Daoy (cell line): ENCODE data around the gene HCFC1. TPM values are rescaled to one million over a fixed set of nuclear protein-coding genes. Genes with fewer than 3 reads are reported as not detected.

ENCODE experiments used
- DNase-seq: peaks from one replicate; pipeline ENCODE4 v3.0.0-alpha.2; 2015; ENCODE audit warnings: low read depth
- total RNA-seq: library from RNA; depleted of rRNA; stranded (reverse); fragments of >200 nt; shearing (Covaris generic); gene quantifications from 2 replicates; pipeline ENCODE4 v1.2.3, GENCODE V29; 2014

HCFC1 gene
- total RNA-seq, 1 experiment from 2014 or later, result 38.1 TPM

- no peak for DNase-seq
Measured at GRCh38 chrX:153974003-153974725, 2.5 kb upstream of the HCFC1 start.

DNA sequence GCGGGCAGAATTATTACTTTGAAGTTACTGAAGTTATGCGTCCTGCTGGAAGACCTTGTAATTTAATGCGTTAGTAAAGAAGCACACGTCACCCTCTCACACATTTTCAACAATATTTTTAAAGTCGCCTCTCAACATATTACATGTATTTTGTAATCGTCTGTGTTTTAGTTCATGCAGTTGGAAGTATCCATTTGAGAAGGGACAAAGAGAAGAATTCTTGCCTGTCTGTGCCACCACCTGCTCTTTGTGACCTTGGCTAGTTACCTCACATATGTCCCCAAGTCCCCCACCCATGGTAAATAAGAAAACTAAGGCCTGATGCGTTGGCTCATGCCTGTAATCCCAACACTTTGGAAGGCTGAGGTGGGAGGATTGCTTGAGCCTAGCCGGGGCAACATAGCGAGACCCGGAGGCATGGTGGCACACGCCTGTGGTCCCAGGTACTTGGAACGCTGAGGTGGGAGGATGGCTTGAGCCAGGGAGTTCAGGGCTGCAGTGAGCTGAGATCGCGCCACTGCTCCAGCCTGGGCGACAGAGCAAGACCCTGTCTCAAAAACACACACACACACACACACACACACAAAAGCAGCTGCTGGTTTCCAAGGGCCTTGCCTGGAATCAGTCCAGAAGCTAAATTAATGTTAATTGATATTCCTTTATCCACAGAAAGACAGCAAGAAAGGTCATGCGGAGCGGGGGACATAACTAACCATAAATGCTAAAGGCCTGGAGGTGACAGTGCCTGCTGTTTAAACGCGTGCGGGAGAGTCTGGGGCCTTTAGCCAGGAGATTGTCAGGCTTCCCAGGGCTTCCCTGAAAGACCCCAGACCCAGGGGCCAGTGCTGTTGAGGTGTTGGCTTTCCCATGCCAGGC, 1.7 kb upstream of the HCFC1 start:
- DNase-seq, result no peak

DNA sequence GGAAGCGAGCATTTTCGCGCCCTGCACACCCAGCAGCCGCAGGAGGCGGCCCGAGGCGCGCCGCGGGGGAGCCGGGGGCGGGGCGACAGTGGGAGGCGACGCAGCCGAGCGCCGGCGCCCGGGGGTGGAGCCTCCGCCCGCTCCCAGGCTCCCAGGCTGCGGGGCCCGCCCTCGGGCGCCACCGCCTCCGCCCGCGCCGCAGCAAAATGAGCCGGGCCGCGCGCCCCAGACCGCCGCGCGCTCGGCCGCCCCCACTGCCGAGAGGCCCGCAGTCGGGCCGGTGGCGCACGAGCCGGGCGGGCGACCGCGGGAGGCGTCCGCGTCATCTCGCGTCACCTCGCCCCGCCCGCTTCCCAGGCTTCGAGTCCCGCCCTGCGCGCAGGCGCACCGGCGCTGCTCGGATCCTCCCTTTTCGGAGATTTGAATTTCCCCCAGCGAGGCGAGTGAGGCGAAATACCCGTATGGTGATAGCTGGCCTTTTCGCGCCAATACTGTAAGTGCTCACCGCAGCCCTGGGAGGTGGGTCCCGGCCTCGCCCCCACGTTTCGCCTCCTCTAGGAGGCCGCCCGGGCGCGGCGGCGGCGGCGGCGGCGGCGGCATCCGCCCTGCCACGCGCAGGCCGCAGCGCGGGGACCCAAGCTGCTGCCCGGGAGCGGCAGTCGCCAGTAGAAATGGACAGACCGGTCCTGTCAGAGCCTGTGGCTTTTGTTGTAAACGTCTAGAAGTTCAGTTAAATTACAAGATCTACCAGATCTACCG, 929 bp upstream of the HCFC1 start, which contains the start of gene TMEM187:
Gene TMEM187, plus strand, starts transcription at position 387 of the 759 bp plus-strand sequence. CDS start 9,309 bp downstream, outside the sequence.
- DNase-seq, result peak; percentile 92

DNA sequence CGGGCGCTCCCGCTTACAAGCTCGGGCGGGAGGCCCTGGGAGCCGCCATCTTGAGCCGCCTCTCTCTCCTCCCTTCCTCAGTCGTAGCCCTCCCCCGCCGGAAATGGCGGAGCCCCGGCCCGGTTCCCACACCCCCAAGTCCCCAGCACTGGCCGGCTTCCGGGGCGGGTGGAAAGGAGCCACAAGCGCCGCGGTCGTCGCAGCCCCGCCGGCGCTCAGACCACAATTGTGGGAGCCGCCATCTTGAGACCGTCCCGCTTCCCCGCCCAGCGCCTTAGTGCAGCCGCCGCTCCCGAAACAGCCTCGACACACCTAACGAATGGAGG, 531 bp downstream of the HCFC1 start:
- DNase-seq, result peak; percentile 87

GRCh38 chrX:153970357-153971123, 1.1 kb downstream of the HCFC1 start:
- peak; percentile 50 for DNase-seq

DNA sequence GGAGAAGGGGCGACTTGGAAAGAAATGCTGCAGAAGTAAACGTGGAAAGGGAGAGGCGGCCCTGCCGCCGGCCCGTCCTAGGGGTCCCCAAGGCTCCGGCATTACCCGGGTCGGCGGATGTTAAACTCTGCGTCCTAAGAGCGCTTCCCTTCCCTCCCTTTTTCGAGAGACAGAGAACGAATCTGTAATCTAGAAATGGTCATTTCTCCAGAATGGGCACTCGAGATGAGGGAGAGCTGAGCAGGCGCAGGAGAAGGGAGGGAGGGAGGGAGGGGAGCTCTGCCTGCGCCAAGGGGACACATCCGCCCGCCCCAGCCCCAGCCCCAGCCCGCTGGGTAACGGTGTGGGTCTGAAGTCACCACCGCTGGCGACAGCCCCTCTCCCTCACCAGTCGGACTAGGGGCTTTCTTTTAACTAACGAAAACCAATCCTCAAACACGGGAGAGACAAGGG, 1.7 kb downstream of the HCFC1 start:
- DNase-seq, result no peak

DNA sequence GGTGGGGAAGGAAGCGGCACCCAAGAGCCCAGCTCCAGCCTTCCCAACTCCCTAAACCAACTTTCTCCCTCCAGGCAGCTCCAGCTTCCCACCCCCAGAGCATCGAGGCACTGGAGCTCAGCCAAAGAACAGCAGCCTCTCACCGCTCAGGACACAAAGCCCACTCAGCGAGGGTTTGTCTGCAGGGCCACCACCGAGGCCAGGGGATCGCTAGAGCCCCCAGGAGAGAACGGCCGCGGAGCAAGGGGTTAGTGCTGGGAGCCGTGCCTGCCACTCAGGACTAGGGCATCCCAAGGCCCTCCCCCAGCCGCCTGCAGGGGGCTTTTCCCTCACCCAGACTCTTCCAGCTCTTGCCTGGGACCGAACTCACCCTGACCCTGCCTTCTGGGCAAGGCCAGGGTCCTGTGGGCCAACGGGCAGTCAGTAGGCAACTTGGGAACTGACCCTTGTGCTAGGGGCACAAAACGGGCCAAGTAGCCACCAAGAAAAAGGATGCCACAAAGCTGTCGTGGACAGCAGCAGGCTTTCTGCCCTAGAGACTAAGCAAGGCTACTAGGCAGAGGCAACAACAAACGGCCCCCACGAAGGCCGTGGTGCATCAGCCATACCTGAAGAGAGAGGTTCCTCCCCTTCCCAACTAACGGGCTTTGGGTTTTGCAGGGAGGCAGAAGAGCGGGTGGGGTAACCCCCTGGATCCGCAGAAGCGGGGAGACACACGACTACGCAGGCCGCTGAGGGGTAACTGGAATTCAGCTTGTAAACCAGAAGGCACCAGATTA, 2.3 kb downstream of the HCFC1 start:
- no peak for DNase-seq

GRCh38 chrX:153968754-153969124, 2.9 kb downstream of the HCFC1 start:
- no peak for DNase-seq

GRCh38 chrX:153968255-153968654, 3.4 kb downstream of the HCFC1 start:
- DNase-seq, result no peak

- no peak for DNase-seq
Measured at GRCh38 chrX:153967536-153968224, 3.9 kb downstream of the HCFC1 start.

DNA sequence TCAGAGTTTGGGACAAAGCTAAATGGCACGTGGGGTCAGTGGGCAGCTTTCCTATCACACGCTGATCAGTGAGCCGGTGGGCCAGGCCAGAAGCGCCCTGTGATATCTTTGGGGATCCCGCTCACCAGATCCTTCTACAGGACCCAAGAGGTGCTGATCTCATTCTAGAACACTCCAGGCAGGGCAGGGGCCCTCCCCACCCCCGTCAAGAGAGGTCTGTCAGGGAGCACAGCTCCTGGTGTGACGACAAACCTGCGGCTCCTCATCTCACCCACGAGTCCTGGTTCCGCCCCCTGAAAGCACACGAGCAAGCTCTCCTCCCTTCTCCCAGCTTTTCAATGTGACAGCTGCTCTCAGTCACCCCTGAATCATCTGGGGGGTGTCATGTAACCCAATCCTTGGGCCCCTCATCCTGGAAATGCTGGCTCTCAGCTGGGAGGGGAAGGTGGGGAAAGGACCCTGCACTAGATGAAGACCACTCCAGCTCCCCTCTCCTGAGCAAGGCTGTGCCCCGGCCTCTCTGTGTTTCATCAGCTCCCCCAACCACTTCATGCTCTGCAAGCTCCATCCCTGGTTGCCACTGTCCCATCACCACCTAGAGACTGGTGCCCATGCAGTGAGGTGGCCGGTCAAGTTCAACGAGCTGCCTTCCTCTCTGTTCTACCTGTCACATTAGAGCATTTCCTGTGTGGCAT, 4.6 kb downstream of the HCFC1 start:
- no peak for DNase-seq

GRCh38 chrX:153966283-153966688, 5.3 kb downstream of the HCFC1 start:
- DNase-seq, result no peak

- DNase-seq, result no peak
Measured at GRCh38 chrX:153965406-153965805, 6.2 kb downstream of the HCFC1 start.

- no peak for DNase-seq
Measured at GRCh38 chrX:153964105-153964504, 7.5 kb downstream of the HCFC1 start.

DNA sequence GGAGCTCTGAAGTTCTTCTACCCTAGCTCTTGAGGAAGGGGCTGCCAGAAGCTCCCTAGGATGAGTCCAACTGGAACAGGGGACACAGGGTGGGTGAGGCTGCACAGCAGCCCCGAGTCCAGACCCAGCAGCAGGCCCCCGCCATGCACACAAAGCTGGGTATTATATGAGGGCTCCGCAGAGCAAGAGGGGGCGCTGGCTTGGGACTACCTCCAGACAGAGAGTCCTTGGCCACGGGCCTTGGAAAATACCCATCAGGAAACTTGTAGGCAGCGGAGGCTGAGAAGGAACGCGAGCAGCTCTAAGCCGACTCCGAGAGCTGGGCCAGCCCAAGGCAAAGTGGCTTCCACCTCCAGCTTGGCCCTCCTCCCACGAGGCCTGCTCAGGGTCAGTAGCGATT, 8.1 kb downstream of the HCFC1 start:
- no peak for DNase-seq

GRCh38 chrX:153961292-153961691, 10.3 kb downstream of the HCFC1 start:
- DNase-seq, result no peak

DNA sequence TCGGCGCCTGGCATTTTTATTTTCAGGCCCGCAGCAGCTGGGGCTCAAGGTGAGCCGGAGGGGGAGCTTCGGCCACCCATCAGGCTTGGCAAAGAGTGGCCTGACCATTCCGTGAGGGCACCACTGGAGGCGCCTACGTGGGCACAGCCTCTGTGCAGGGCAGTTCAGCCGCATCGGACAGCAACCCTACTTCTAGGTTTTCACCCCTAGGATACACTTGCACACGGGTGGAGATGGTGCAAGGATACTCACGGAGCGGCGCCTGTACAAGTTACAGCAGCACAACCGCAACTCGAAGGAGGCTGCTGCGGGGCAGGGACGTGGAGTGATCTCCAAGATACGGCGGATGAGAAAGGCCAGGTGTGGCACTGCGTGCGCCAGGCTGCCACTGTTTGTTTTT, 10.8 kb downstream of the HCFC1 start:
- DNase-seq, result no peak

GRCh38 chrX:153960077-153960476, 11.5 kb downstream of the HCFC1 start:
- DNase-seq, result no peak

DNA sequence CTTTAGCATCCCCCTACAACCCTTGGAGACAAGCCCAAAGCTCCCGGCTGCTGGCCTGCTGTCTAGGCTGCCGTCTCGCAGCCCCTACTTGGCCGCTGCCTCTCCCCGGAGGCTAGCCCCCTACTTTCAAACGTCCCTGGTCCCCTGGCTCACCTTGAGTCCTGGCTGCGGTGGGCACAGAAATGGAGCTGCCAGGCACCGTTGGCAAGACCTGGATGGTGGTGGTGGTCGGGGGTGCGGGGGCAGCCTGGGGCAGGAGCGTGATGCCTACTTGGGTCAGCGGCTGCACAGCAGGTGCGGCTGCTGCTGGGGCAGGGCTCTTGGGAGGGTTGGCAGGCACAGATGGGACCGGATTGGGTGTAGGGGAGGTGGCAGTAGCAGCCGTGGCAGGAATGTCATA, 12.0 kb downstream of the HCFC1 start:
- no peak for DNase-seq

DNA sequence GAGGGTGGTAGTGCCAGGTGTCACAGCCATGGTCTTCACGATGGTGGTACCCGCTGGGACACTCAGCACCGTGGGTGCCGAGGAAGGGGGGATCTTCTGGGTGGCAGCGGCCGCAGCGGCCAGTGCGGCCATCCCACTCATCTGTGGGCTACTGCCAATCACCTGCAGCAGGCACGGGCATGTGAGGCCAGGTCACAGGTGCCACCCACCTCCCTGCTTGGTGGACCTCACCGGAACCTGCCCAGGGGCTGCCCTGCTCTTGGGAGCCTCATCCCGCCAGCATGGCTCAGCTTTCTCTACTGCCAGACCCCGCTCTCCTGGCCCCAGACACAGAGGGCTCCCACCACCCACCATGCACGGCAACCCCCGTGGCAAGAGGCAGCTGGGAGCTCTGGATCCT, 13.0 kb downstream of the HCFC1 start:
- DNase-seq, result no peak
